ENCODE measurements around the gene FOXA2.

- TF ChIP-seq POLR2AphosphoS5 (IDR thresholded peaks at IDR 0.05) (no peak), POLR2A (IDR thresholded peaks at IDR 0.05) (no peak), EP300 (IDR thresholded peaks at IDR 0.05) (no peak)
- TF ChIP-seq, protein P1, sequence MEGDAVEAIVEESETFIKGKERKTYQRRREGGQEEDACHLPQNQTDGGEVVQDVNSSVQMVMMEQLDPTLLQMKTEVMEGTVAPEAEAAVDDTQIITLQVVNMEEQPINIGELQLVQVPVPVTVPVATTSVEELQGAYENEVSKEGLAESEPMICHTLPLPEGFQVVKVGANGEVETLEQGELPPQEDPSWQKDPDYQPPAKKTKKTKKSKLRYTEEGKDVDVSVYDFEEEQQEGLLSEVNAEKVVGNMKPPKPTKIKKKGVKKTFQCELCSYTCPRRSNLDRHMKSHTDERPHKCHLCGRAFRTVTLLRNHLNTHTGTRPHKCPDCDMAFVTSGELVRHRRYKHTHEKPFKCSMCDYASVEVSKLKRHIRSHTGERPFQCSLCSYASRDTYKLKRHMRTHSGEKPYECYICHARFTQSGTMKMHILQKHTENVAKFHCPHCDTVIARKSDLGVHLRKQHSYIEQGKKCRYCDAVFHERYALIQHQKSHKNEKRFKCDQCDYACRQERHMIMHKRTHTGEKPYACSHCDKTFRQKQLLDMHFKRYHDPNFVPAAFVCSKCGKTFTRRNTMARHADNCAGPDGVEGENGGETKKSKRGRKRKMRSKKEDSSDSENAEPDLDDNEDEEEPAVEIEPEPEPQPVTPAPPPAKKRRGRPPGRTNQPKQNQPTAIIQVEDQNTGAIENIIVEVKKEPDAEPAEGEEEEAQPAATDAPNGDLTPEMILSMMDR (IDR thresholded peaks at IDR 0.05) = no peak
These were observed 6.7 kb downstream of the FOXA2 start for GRCh38 chr20:22577515-22578220.

All from gastroesophageal sphincter (tissue), 3 donors.